IMR-90 (cell line): ENCODE results near the gene HIGD2A. TPM values are rescaled to one million over a fixed set of nuclear protein-coding genes. Genes with fewer than 3 reads are reported as not detected.

Source experiments
- ATAC-seq: fragments of 200-7000 bp; cut with Tn5 transposase; 2 replicates; pipeline ENCODE4 v1.9.1; 2020; ENCODE audit warnings: low read depth, mild to moderate bottlenecking, moderate library complexity
- BruUV-seq: library from RNA; stranded (reverse); fragments of 400-500 nt; replicated peaks from 2 replicates; lab custom pipeline; 2021; lab: Mats Ljungman, UMichigan
- CTCF ChIA-PET: fragments of 300-600 bp; formaldehyde crosslinking; extraction: SDS; loops from one replicate; lab custom pipeline; 2021; ENCODE audit warnings: antibody characterized with exemption; lab: Yijun Ruan, JAX
- POLR2A ChIA-PET: fragments of 300-600 bp; sonication (Branson Sonifier 250); formaldehyde crosslinking; loops from one replicate; lab custom pipeline; 2022; ENCODE audit warnings: antibody characterized with exemption; ENCODE audit not compliant: unreplicated experiment; lab: Charles Lee
- DNase-seq: peaks from one replicate; pipeline ENCODE4 v3.0.0; 2013
- H2AFZ ChIP-seq: replicated peaks from 2 replicates; pipeline ENCODE3; 2013; ENCODE audit warnings: low read length, mild to moderate bottlenecking; ENCODE audit not compliant: poor library complexity
- H2AK5ac ChIP-seq: 2 replicates; pipeline ENCODE4 v1.6.1; 2013; ENCODE audit warnings: low read depth, low read length, inconsistent platforms
- H2AK9ac ChIP-seq: replicated peaks from 2 replicates; pipeline ENCODE3; 2013; ENCODE audit warnings: mild to moderate bottlenecking, low read depth, low read length, moderate library complexity; ENCODE audit not compliant: poor library complexity
- H2BK120ac ChIP-seq: 2 replicates; pipeline ENCODE4 v1.6.1; 2013; ENCODE audit warnings: low read depth, low read length, inconsistent platforms
- H2BK15ac ChIP-seq: 3 replicates; pipeline ENCODE4 v1.6.1; 2013; ENCODE audit warnings: low read depth, low read length, inconsistent platforms
- H2BK20ac ChIP-seq: 2 replicates; pipeline ENCODE4 v1.6.1; 2013; ENCODE audit warnings: low read depth, mild to moderate bottlenecking, inconsistent platforms, low read length, moderate library complexity
- H2BK5ac ChIP-seq: 2 replicates; pipeline ENCODE4 v1.6.1; 2013; ENCODE audit warnings: mild to moderate bottlenecking, low read depth, low read length, inconsistent platforms; ENCODE audit not compliant: poor library complexity, severe bottlenecking
- H3K14ac ChIP-seq: replicated peaks from 2 replicates; pipeline ENCODE4 v1.6.1; 2013; ENCODE audit warnings: low read depth, low read length, inconsistent platforms
- H3K18ac ChIP-seq: 2 replicates; pipeline ENCODE4 v1.6.1; 2013; ENCODE audit warnings: low read depth, low read length, control low read depth
- H3K23ac ChIP-seq: 2 replicates; pipeline ENCODE4 v1.6.1; 2013; ENCODE audit warnings: low read depth, low read length, inconsistent platforms
- H3K27ac ChIP-seq: 2 replicates; pipeline ENCODE4 v1.5.1; 2013; ENCODE audit warnings: mild to moderate bottlenecking, control low read depth, low read length; ENCODE audit not compliant: insufficient read depth
- H3K27me3 ChIP-seq: 2 replicates; pipeline ENCODE4 v1.6.1; 2013; ENCODE audit warnings: low read length; ENCODE audit not compliant: control insufficient read depth, insufficient read depth
- H3K36me3 ChIP-seq: 2 replicates; pipeline ENCODE4 v1.6.1; 2013; ENCODE audit warnings: low read length, mixed read lengths; ENCODE audit not compliant: control insufficient read depth, insufficient read depth
- H3K4ac ChIP-seq: 2 replicates; pipeline ENCODE4 v1.6.1; 2013; ENCODE audit warnings: low read depth, low read length, inconsistent platforms
- H3K4me1 ChIP-seq: 2 replicates; pipeline ENCODE4 v1.6.1; 2013; ENCODE audit warnings: low read length, mixed read lengths; ENCODE audit not compliant: control insufficient read depth, insufficient read depth
- H3K4me2 ChIP-seq: 2 replicates; pipeline ENCODE4 v1.6.1; 2013; ENCODE audit warnings: low read depth, mild to moderate bottlenecking, control low read depth, low read length, moderate library complexity
- H3K4me3 ChIP-seq: 2 replicates; pipeline ENCODE4 v1.5.1; 2013; ENCODE audit warnings: low read depth, mild to moderate bottlenecking, control low read depth, low read length, moderate library complexity; ENCODE audit not compliant: insufficient read depth
- H3K56ac ChIP-seq: 2 replicates; pipeline ENCODE4 v1.6.1; 2013; ENCODE audit warnings: low read length, inconsistent platforms; ENCODE audit not compliant: insufficient read depth; ENCODE audit errors: extremely low read depth
- H3K79me1 ChIP-seq, 2 experiments: 2 replicates each; pipeline ENCODE4 v1.6.1; 2013; ENCODE audit warnings: low read length in 2 of 2, inconsistent platforms in 1 of 2, low read depth in 1 of 2
- H3K9ac ChIP-seq: 2 replicates; pipeline ENCODE4 v1.6.1; 2013; ENCODE audit warnings: low read depth, low read length, control low read depth
- H3K9me1 ChIP-seq: 2 replicates; pipeline ENCODE4 v1.6.1; 2013; ENCODE audit warnings: low read length, inconsistent platforms; ENCODE audit not compliant: insufficient read depth
- H3K9me3 ChIP-seq: 2 replicates; pipeline ENCODE4 v1.6.1; 2013; ENCODE audit warnings: low read length; ENCODE audit not compliant: control insufficient read depth, insufficient read depth
- H4K20me1 ChIP-seq: 2 replicates; pipeline ENCODE4 v1.6.1; 2013; ENCODE audit warnings: low read length, inconsistent platforms; ENCODE audit not compliant: insufficient read depth
- H4K5ac ChIP-seq: 2 replicates; pipeline ENCODE4 v1.6.1; 2013; ENCODE audit warnings: mild to moderate bottlenecking, low read depth, low read length, control low read depth
- H4K8ac ChIP-seq, 2 experiments: 2 replicates each; pipeline ENCODE4 v1.6.1; 2013; ENCODE audit warnings: low read depth in 2 of 2, low read length in 2 of 2, control low read depth in 1 of 2, inconsistent platforms in 1 of 2
- H4K91ac ChIP-seq: 2 replicates; pipeline ENCODE4 v1.6.1; 2013; ENCODE audit warnings: low read depth, low read length, inconsistent platforms; ENCODE audit not compliant: insufficient read depth
- BHLHE40 ChIP-seq: fragments of 150-350 bp; IDR thresholded peaks from 2 replicates; pipeline ENCODE4 v1.6.1; 2016; ENCODE audit warnings: mild to moderate bottlenecking, low read depth, low read length
- NFE2L2 ChIP-seq: fragments of 150-350 bp; IDR thresholded peaks from 2 replicates; pipeline ENCODE4 v1.6.1; 2016; ENCODE audit warnings: low read depth, mild to moderate bottlenecking, low read length
- RCOR1 ChIP-seq: IDR thresholded peaks from 2 replicates; pipeline ENCODE4 v1.6.1; 2012; ENCODE audit warnings: mild to moderate bottlenecking, low read length, improper control_type of control experiment; ENCODE audit not compliant: insufficient replicate concordance
- SMC3 ChIP-seq: fragments of 150-350 bp; IDR thresholded peaks from 2 replicates; pipeline ENCODE4 v1.6.1; 2016; ENCODE audit warnings: low read depth, mild to moderate bottlenecking, antibody characterized with exemption, low read length, moderate library complexity
- WGBS, 2 experiments: methylation state at CpG; one replicate each; pipeline versions ENCODE4 v1.1.5 to v1.1.7; 2013; ENCODE audit warnings: missing lambda C conversion rate in 2 of 2; ENCODE audit not compliant: insufficient read length in 1 of 2; ENCODE audit errors: extremely low coverage in 2 of 2; 5-methylcytosine and 5-hydroxymethylcytosine counted together
- dilution Hi-C: fragments of 300-500 bp; cut with HindIII; formaldehyde crosslinking; loops from one replicate; pipeline ENCODE4 v1.14.3; 2018; ENCODE audit warnings: low sequenced_read_pairs; ENCODE audit not compliant: unreplicated experiment
- in situ Hi-C: fragments of 300-500 bp; cut with MboI; formaldehyde crosslinking; loops from 3 replicates; pipeline ENCODE4 v1.14.3; 2019; ENCODE audit warnings: low sequenced_read_pairs, inconsistent platforms, mixed read lengths
- intact Hi-C: fragments of 100-400 bp; cut with micrococcal nuclease; formaldehyde crosslinking; loops from 2 replicates; pipeline ENCODE4 v1.10.0; 2022
- polyA plus RNA-seq, 3 experiments: library from polyadenylated mRNA; depleted of rRNA; stranded (reverse); fragments of >200 nt; gene quantifications; 2 replicates each; pipeline ENCODE4 v1.2.3, GENCODE V29; 2012; ENCODE audit warnings: low replicate concordance in 1 of 3
- total RNA-seq: library from RNA; depleted of rRNA; stranded (reverse); fragments of >200 nt; gene quantifications from 2 replicates; pipeline ENCODE4 v1.2.3, GENCODE V29; 2012
- TF ChIP-seq, protein P1 (sequence below): fragments of 150-350 bp; IDR thresholded peaks from 2 replicates; pipeline ENCODE4 v1.6.1; 2016; ENCODE audit warnings: low read depth, mild to moderate bottlenecking, low read length, moderate library complexity, borderline replicate concordance

The HIGD2A gene
- total and polyA plus RNA-seq, 2 of the 4 experiments (the other 2 are of a cell fraction): 35.0 to 131 TPM

DNA sequence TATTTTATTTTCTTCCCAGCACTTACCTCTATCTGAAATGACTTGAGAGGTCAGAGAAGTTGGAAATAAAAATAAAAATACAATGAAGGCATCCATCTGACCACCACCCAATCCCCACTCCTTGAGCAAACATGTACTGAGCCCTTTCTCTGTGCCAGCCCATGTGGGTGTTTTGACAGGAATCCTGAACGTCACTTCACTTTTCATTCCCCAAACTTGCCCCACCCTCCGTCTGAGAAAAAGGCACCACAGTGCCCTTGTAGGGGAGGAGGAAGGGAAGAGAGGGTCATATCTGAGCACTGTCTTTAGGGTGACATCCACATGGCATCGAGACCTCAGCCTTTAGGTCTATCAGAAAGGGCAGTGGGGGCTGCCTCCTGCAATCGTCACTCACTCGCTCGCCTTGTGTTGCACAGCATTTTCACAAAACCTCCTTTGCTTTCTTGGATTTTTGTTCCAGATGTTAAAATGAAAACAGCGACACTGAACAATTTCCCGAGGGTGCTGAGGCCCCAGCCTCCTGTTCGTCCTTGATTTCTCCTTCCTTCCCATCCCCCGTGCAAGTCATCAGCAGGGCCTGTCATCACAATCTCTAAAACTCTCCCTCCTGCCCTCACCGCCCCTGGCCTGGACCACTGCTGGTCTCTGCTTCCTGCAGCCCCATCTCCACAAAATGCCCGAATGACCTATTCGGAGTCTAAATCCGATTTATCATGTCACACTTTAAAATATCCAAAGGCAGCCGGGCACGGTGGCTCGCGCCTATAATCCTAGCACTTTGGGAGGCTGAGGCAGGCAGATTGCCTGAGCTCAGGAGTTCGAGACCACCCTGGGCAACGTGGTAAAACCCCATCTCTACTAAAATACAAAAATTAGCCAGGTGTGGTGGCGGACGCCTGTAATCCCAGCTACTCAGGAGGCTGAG is 13.0 kb downstream of the HIGD2A start:
- Histone ChIP-seq H4K91ac (no peak overlapping the region), H4K8ac (no peak overlapping the region), H3K14ac (no peak overlapping the region), H3K23ac (no peak overlapping the region), H3K27ac (no peak overlapping the region), H3K27me3 (no peaks in the 10 kb centered on the region), H3K9me1 (no peaks in the 10 kb centered on the region), H3K79me1 (peaks cover 6 to 13% of the 10 kb centered on the region in 2 experiments; a peak in 3 of 4 replicates), H2AK5ac (no peak overlapping the region), H3K9me3 (no peaks in the 10 kb centered on the region), H2BK20ac (no peak overlapping the region), H2AFZ (no peak overlapping the region), H3K4me2 (no peak overlapping the region), H3K18ac (no peak overlapping the region), H2AK9ac (no peak overlapping the region), H4K5ac (no peak overlapping the region), H3K4me1 (no peaks in the 10 kb centered on the region), H3K9ac (no peak overlapping the region), H3K36me3 (peaks cover 20% of the 10 kb centered on the region), H2BK120ac (no peak overlapping the region), H2BK15ac (no peak overlapping the region), H2BK5ac (no peak overlapping the region), H3K4ac (no peak overlapping the region), H4K20me1 (peaks cover 4% of the 10 kb centered on the region; the same call in 1 of the 2 replicates), H3K4me3 (no peak overlapping the region), H3K56ac (no peak overlapping the region)
- intact Hi-C loops (no loop called here), in situ Hi-C loops (no loop called here), dilution Hi-C loops (no loop called here)
- CTCF ChIA-PET: interaction anchor here (1.0 kb wide), 1 partner anchor 10 kb away, joined by 3 read pairs; no protein-coding TSS in a partner anchor
- TF ChIP-seq NFE2L2 (no peak), SMC3 (no peak), BHLHE40 (no peak), RCOR1 (no peak)
- TF ChIP-seq, protein P1, sequence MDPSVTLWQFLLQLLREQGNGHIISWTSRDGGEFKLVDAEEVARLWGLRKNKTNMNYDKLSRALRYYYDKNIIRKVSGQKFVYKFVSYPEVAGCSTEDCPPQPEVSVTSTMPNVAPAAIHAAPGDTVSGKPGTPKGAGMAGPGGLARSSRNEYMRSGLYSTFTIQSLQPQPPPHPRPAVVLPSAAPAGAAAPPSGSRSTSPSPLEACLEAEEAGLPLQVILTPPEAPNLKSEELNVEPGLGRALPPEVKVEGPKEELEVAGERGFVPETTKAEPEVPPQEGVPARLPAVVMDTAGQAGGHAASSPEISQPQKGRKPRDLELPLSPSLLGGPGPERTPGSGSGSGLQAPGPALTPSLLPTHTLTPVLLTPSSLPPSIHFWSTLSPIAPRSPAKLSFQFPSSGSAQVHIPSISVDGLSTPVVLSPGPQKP: no peak
- no TSS peak for BruUV-seq
- ATAC-seq (no peak), DNase-seq (no peak)
- WGBS, 2 experiments: 72% methylated on average over 15 of the region's 22 CpGs; no CpG with 5 or more reads in 1 of the 2 experiments
- POLR2A ChIA-PET: no interaction called here
